Skeletal muscle satellite cell (primary cell): ENCODE measurements around the gene CTNND1.

Source experiments
- H3K27me3 ChIP-seq: 2 replicates; pipeline ENCODE4 v1.7.0; 2013; ENCODE audit warnings: low read length; ENCODE audit not compliant: control insufficient read depth, insufficient read depth
- H3K36me3 ChIP-seq: 2 replicates; pipeline ENCODE4 v1.7.0; 2013; ENCODE audit warnings: mild to moderate bottlenecking, control low read depth, low read length; ENCODE audit not compliant: insufficient read depth
- H3K4me1 ChIP-seq: 2 replicates; pipeline ENCODE4 v1.7.0; 2013; ENCODE audit warnings: low read length; ENCODE audit not compliant: control insufficient read depth, insufficient read depth
- H3K4me2 ChIP-seq: 2 replicates; pipeline ENCODE4 v1.7.0; 2013; ENCODE audit warnings: mild to moderate bottlenecking, low read length
- H3K4me3 ChIP-seq: 2 replicates; pipeline ENCODE4 v1.7.0; 2013; ENCODE audit warnings: low read length
- H3K9ac ChIP-seq: 2 replicates; pipeline ENCODE4 v1.7.0; 2013; ENCODE audit warnings: mild to moderate bottlenecking, low read depth, low read length, moderate library complexity
- H3K9me3 ChIP-seq: replicated peaks from 2 replicates; pipeline ENCODE4 v1.7.0; 2013; ENCODE audit warnings: mild to moderate bottlenecking, control low read depth, low read length

CTNND1 gene

GRCh38 chr11:57800444-57801182 lies 39.0 kb downstream of the CTNND1 start:
- Histone ChIP-seq H3K4me2 (peak overlapping the region; percentile 16), H3K36me3 (peaks cover 57% of the 10 kb centered on the region), H3K4me3 (no peak overlapping the region), H3K4me1 (peaks cover 28% of the 10 kb centered on the region), H3K27me3 (no peaks in the 10 kb centered on the region), H3K9me3 (no peaks in the 10 kb centered on the region), H3K9ac (peak overlapping the region; percentile 26)

- H3K9ac ChIP-seq: peak overlapping the region; percentile 26
- H3K4me3 ChIP-seq: no peak overlapping the region
- H3K36me3 ChIP-seq: peaks cover 57% of the 10 kb centered on the region
- H3K4me1 ChIP-seq: peaks cover 28% of the 10 kb centered on the region
- H3K9me3 ChIP-seq: no peaks in the 10 kb centered on the region
- H3K4me2 ChIP-seq: peak overlapping the region; percentile 16
- H3K27me3 ChIP-seq: no peaks in the 10 kb centered on the region
Measured at GRCh38 chr11:57801183-57801485, 39.5 kb downstream of the CTNND1 start.

- Histone ChIP-seq H3K4me1 (peaks cover 28% of the 10 kb centered on the region), H3K4me3 (no peak overlapping the region), H3K27me3 (no peaks in the 10 kb centered on the region), H3K4me2 (no peak overlapping the region), H3K9ac (no peak overlapping the region), H3K9me3 (no peaks in the 10 kb centered on the region), H3K36me3 (peaks cover 59% of the 10 kb centered on the region)
Measured at GRCh38 chr11:57802411-57802810, 40.8 kb downstream of the CTNND1 start.

GRCh38 chr11:57804466-57804865 lies 42.9 kb downstream of the CTNND1 start:
- H3K4me3 ChIP-seq: no peak overlapping the region
- peaks cover 16% of the 10 kb centered on the region for H3K4me1 ChIP-seq
- H3K27me3 ChIP-seq: no peaks in the 10 kb centered on the region
- peaks cover 69% of the 10 kb centered on the region for H3K36me3 ChIP-seq
- H3K9me3 ChIP-seq: no peaks in the 10 kb centered on the region
- no peak overlapping the region for H3K9ac ChIP-seq
- H3K4me2 ChIP-seq: no peak overlapping the region

- Histone ChIP-seq H3K36me3 (peaks cover 77% of the 10 kb centered on the region), H3K4me2 (no peak overlapping the region), H3K27me3 (no peaks in the 10 kb centered on the region), H3K4me3 (no peak overlapping the region), H3K9ac (no peak overlapping the region), H3K9me3 (no peaks in the 10 kb centered on the region), H3K4me1 (peaks cover 10% of the 10 kb centered on the region)
Measured at GRCh38 chr11:57805780-57806179, 44.2 kb downstream of the CTNND1 start.

GRCh38 chr11:57812634-57813033 lies 51.0 kb downstream of the CTNND1 start:
- H3K4me1 ChIP-seq: no peaks in the 10 kb centered on the region
- no peak overlapping the region for H3K4me2 ChIP-seq
- H3K9ac ChIP-seq: no peak overlapping the region
- H3K9me3 ChIP-seq: no peaks in the 10 kb centered on the region
- peaks cover 87% of the 10 kb centered on the region for H3K36me3 ChIP-seq
- no peaks in the 10 kb centered on the region for H3K27me3 ChIP-seq
- H3K4me3 ChIP-seq: no peak overlapping the region

GRCh38 chr11:57815476-57815875 lies 53.9 kb downstream of the CTNND1 start:
- H3K27me3 ChIP-seq: no peaks in the 10 kb centered on the region
- H3K4me3 ChIP-seq: no peak overlapping the region
- H3K4me1 ChIP-seq: no peaks in the 10 kb centered on the region
- peaks cover 83% of the 10 kb centered on the region for H3K36me3 ChIP-seq
- H3K9ac ChIP-seq: no peak overlapping the region
- H3K4me2 ChIP-seq: no peak overlapping the region
- no peaks in the 10 kb centered on the region for H3K9me3 ChIP-seq

- Histone ChIP-seq H3K9ac (no peak overlapping the region), H3K4me1 (no peaks in the 10 kb centered on the region), H3K27me3 (no peaks in the 10 kb centered on the region), H3K4me3 (no peak overlapping the region), H3K36me3 (peaks cover 79% of the 10 kb centered on the region), H3K9me3 (no peaks in the 10 kb centered on the region), H3K4me2 (no peak overlapping the region)
Measured at GRCh38 chr11:57815877-57816276, 54.3 kb downstream of the CTNND1 start.

GRCh38 chr11:57818812-57819211 lies 57.2 kb downstream of the CTNND1 start:
- H3K36me3 ChIP-seq: peaks cover 56% of the 10 kb centered on the region

GRCh38 chr11:57819252-57819979 lies 57.8 kb downstream of the CTNND1 start:
- peaks cover 50% of the 10 kb centered on the region for H3K36me3 ChIP-seq
- no peak overlapping the region for H3K4me2 ChIP-seq
- H3K9ac ChIP-seq: no peak overlapping the region
- no peaks in the 10 kb centered on the region for H3K4me1 ChIP-seq
- H3K4me3 ChIP-seq: no peak overlapping the region
- H3K9me3 ChIP-seq: no peaks in the 10 kb centered on the region
- no peaks in the 10 kb centered on the region for H3K27me3 ChIP-seq

More at GRCh38 chr11:57818812-57819211, 57.2 kb downstream of the CTNND1 start:
- Histone ChIP-seq H3K4me1 (no peaks in the 10 kb centered on the region), H3K4me3 (no peak overlapping the region), H3K9me3 (no peaks in the 10 kb centered on the region), H3K27me3 (no peaks in the 10 kb centered on the region), H3K9ac (no peak overlapping the region), H3K4me2 (no peak overlapping the region)

- H3K9ac ChIP-seq: no peak overlapping the region
- H3K4me3 ChIP-seq: no peak overlapping the region
- H3K9me3 ChIP-seq: no peaks in the 10 kb centered on the region
- H3K4me1 ChIP-seq: no peaks in the 10 kb centered on the region
- peaks cover 9% of the 10 kb centered on the region for H3K36me3 ChIP-seq
- no peak overlapping the region for H3K4me2 ChIP-seq
- no peaks in the 10 kb centered on the region for H3K27me3 ChIP-seq
Measured at GRCh38 chr11:57823859-57824258, 62.3 kb downstream of the CTNND1 start.

- no peak overlapping the region for H3K9ac ChIP-seq
- no peak overlapping the region for H3K4me2 ChIP-seq
- H3K4me1 ChIP-seq: no peaks in the 10 kb centered on the region
- H3K9me3 ChIP-seq: no peaks in the 10 kb centered on the region
- H3K36me3 ChIP-seq: no peaks in the 10 kb centered on the region
- H3K27me3 ChIP-seq: no peaks in the 10 kb centered on the region
- H3K4me3 ChIP-seq: no peak overlapping the region
Measured at GRCh38 chr11:57834852-57835251, 73.2 kb downstream of the CTNND1 start.
